SKM-1 (cell line): ENCODE results near the gene CDCP1.

Experiments used
- DNase-seq: peaks from one replicate; lab custom pipeline; 2025; ENCODE audit not compliant: unreplicated experiment; lab: John Stamatoyannopoulos, UW

The CDCP1 gene

GRCh38 chr3:45145681-45146614 is at the start of gene CDCP1:
Gene CDCP1, minus strand, starts transcription at chr3:45146378. Its CDS starts 91 bp downstream, at chr3:45146287.
- no peak for DNase-seq

GRCh38 chr3:45194791-45195190 is 48.6 kb upstream of the CDCP1 start:
- DNase-seq: no peak

GRCh38 chr3:45191924-45192417 is 45.8 kb upstream of the CDCP1 start:
- no peak for DNase-seq

GRCh38 chr3:45191424-45191823 is 45.2 kb upstream of the CDCP1 start:
- DNase-seq: no peak

GRCh38 chr3:45188719-45189659 is 42.8 kb upstream of the CDCP1 start:
- no peak for DNase-seq

- DNase-seq: no peak
Observed at GRCh38 chr3:45187694-45188141, 41.5 kb upstream of the CDCP1 start.

GRCh38 chr3:45186871-45187270 is 40.7 kb upstream of the CDCP1 start:
- no peak for DNase-seq

- no peak for DNase-seq
Observed at GRCh38 chr3:45185461-45185860, 39.3 kb upstream of the CDCP1 start.

- DNase-seq: no peak
Observed at GRCh38 chr3:45185052-45185451, 38.9 kb upstream of the CDCP1 start.

- DNase-seq: no peak
Observed at GRCh38 chr3:45183872-45184262, 37.7 kb upstream of the CDCP1 start.

- no peak for DNase-seq
Observed at GRCh38 chr3:45182915-45183871, 37.0 kb upstream of the CDCP1 start.

GRCh38 chr3:45181496-45181895 is 35.3 kb upstream of the CDCP1 start:
- DNase-seq: no peak

GRCh38 chr3:45180899-45181298 is 34.7 kb upstream of the CDCP1 start:
- no peak for DNase-seq

GRCh38 chr3:45180051-45180450 is 33.9 kb upstream of the CDCP1 start:
- DNase-seq: no peak

- DNase-seq: no peak
Observed at GRCh38 chr3:45179163-45179562, 33.0 kb upstream of the CDCP1 start.

GRCh38 chr3:45178183-45179023 is 32.2 kb upstream of the CDCP1 start:
- DNase-seq: no peak

GRCh38 chr3:45176912-45177311 is 30.7 kb upstream of the CDCP1 start:
- DNase-seq: no peak

- DNase-seq: no peak
Observed at GRCh38 chr3:45174234-45174633, 28.1 kb upstream of the CDCP1 start.

GRCh38 chr3:45173776-45174175 is 27.6 kb upstream of the CDCP1 start:
- DNase-seq: no peak
